ENCODE data around the gene TLNRD1. TPM values are rescaled to one million over a fixed set of nuclear protein-coding genes. Genes with fewer than 3 reads are reported as not detected.

Gene TLNRD1
- total and polyA plus RNA-seq, 3 donors from 2014 or later, result 2.6 to 14.9 (median 11.5) TPM

GRCh38 chr15:81032818-81033217, 32.1 kb downstream of the TLNRD1 start:
- intact Hi-C loops (cut with DNase I; ENCODE audit: low total_unique reads), result no loop called here
- Histone ChIP-seq H3K9me3 (no peaks in the 10 kb centered on the region), H3K4me3 (no peak overlapping the region), H3K27me3 (no peaks in the 10 kb centered on the region), H3K27ac (no peak overlapping the region), H3K4me1 (no peaks in the 10 kb centered on the region), H3K36me3 (ENCODE audit: low read depth, missing control alignments) (no peaks in the 10 kb centered on the region)
- no peak for DNase-seq
- TF ChIP-seq POLR2A (IDR thresholded peaks at IDR 0.05), result no peak
- TF ChIP-seq, protein P1, sequence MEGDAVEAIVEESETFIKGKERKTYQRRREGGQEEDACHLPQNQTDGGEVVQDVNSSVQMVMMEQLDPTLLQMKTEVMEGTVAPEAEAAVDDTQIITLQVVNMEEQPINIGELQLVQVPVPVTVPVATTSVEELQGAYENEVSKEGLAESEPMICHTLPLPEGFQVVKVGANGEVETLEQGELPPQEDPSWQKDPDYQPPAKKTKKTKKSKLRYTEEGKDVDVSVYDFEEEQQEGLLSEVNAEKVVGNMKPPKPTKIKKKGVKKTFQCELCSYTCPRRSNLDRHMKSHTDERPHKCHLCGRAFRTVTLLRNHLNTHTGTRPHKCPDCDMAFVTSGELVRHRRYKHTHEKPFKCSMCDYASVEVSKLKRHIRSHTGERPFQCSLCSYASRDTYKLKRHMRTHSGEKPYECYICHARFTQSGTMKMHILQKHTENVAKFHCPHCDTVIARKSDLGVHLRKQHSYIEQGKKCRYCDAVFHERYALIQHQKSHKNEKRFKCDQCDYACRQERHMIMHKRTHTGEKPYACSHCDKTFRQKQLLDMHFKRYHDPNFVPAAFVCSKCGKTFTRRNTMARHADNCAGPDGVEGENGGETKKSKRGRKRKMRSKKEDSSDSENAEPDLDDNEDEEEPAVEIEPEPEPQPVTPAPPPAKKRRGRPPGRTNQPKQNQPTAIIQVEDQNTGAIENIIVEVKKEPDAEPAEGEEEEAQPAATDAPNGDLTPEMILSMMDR (IDR thresholded peaks at IDR 0.05), result no peak
- 30 to 40% methylated on average over 1 of the region's 1 CpG for WGBS, 2 donors

DNA sequence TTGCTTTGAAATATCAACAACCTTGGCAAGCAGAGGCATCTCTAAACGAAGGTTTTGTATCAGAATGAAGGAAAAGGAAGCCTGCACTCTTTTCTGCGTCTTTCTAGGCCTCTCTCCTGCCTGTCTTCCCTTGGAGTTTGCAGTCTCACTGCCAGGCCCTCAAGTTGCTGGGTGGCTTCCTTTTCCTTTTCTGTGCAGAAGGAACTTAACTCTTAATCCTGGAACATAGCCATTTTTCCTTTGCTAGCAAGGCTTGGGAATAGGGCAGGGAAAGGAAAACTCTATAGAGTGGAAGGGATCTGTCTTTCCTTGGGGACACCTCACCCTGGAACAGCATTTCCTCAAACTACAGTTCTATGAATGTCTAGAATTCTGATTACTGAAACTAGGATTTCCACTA, 32.8 kb downstream of the TLNRD1 start:
- Histone ChIP-seq H3K27ac (peak overlapping the region in 1 of 2 donors; percentile 54), H3K4me1 (no peaks in the 10 kb centered on the region), H3K36me3 (ENCODE audit: low read depth, missing control alignments) (no peaks in the 10 kb centered on the region), H3K27me3 (no peaks in the 10 kb centered on the region), H3K9me3 (no peaks in the 10 kb centered on the region), H3K4me3 (no peak overlapping the region)
- WGBS, 2 donors, result 27 to 32% methylated on average over 2 of the region's 2 CpGs
- intact Hi-C loops (cut with DNase I; ENCODE audit: low total_unique reads), result no loop called here
- no peak for DNase-seq
- TF ChIP-seq POLR2A (IDR thresholded peaks at IDR 0.05), result no peak
- TF ChIP-seq, protein P1 (IDR thresholded peaks at IDR 0.05), result no peak

DNA sequence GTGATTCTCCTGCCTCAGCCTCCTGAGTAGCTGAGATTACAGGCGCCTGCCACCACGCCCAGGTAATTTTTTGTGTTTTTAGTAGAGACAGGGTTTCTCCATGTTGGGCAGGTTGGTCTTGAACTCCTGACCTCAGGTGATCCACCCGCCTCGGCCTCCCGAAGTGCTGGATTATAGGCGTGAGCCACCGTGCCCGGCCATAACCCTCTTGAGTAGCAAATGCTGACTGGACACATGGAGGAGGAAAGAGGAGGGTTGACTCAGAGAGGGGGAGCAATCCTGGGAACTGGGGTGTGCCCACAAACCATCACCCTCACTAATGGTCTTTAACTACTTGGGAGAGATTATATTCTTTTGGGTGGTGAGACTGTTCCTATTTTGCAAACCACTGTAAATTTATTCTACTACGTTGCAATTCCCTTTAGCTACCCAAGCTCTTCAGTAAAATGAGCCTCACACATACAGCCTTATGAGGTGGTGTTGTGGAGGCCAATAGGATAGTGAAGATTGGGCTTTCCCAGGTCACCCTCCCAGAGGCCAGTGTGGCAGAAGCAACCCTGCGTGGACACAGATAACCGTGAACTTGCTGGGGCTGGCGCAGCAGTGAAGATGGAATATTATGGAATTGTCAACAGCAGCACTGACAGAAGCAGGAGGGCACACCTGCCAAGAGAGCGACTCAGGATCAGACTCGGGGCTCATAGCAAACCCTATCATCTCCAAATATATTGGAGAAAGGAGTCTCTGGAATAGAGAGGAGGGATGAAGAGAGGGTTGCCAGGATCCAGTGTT, 37.4 kb downstream of the TLNRD1 start:
- 90 to 94% methylated on average over 14 of the region's 14 CpGs for WGBS, 2 donors
- H3K4me1 ChIP-seq, result no peaks in the 10 kb centered on the region
- DNase-seq, result no peak
- H3K36me3 ChIP-seq (ENCODE audit: low read depth, missing control alignments), result no peaks in the 10 kb centered on the region
- no peak overlapping the region for H3K4me3 ChIP-seq
- H3K27ac ChIP-seq, result no peak overlapping the region
- TF ChIP-seq, protein P1 (IDR thresholded peaks at IDR 0.05), result no peak
- TF ChIP-seq POLR2A (IDR thresholded peaks at IDR 0.05), result no peak
- no peaks in the 10 kb centered on the region for H3K27me3 ChIP-seq
- intact Hi-C loops (cut with DNase I; ENCODE audit: low total_unique reads), result no loop called here
- no peaks in the 10 kb centered on the region for H3K9me3 ChIP-seq

GRCh38 chr15:81038975-81039607, 38.4 kb downstream of the TLNRD1 start:
- H3K9me3 ChIP-seq, result no peaks in the 10 kb centered on the region
- no peak for DNase-seq
- H3K36me3 ChIP-seq (ENCODE audit: low read depth, missing control alignments), result no peaks in the 10 kb centered on the region
- no peaks in the 10 kb centered on the region for H3K27me3 ChIP-seq
- no peaks in the 10 kb centered on the region for H3K4me1 ChIP-seq
- no peak overlapping the region for H3K27ac ChIP-seq
- no peak overlapping the region for H3K4me3 ChIP-seq
- TF ChIP-seq POLR2A (IDR thresholded peaks at IDR 0.05), result no peak
- TF ChIP-seq, protein P1 (IDR thresholded peaks at IDR 0.05), result no peak
- intact Hi-C loops (cut with DNase I; ENCODE audit: low total_unique reads), result no loop called here
- WGBS, 2 donors, result 64 to 70% methylated on average over 4 of the region's 4 CpGs
